AG10803 (cell line): ENCODE data around the gene REV3L.
"Not testable (repeated sequence)": the region's sequence is repeated elsewhere in the genome, so short reads cannot be mapped to it uniquely, and the experiment has no call there.

Source experiments
- DNase-seq: peaks from one replicate; pipeline ENCODE4 v3.0.0; 2010; ENCODE audit warnings: low read depth
- H3K4me3 ChIP-seq: 2 replicates; pipeline ENCODE4 v1.5.1; 2011; ENCODE audit warnings: mild to moderate bottlenecking, low read length, control low read depth
- TF ChIP-seq, protein P1 (sequence below): conservative IDR thresholded peaks from 2 replicates; pipeline ENCODE4 v1.5.1; 2011; ENCODE audit warnings: mild to moderate bottlenecking, low read length, control low read depth, inconsistent platforms

The REV3L gene

DNA sequence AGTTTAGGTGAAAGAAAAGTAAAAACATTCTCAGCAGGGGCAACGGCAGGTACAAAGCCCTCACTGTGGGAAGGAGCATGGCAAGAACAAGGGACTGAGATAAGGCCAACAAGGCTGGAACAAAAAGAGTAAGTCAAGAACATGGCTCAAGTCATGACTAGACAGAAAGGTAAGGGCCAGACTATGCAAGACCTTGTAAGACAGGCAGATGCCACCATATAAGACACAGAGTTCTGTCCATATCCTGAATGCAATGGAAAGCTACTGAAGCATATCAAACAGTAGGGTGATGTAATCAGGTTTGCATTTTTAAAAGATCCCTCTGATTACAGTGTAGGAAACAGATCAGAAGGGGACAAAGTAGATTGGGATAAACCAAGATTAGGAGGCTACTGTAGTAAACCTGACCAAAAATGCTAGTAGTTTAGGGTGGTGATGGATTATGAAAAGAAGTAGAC, 5.5 kb downstream of the REV3L start:
- DNase-seq = no peak
- TF ChIP-seq, protein P1, sequence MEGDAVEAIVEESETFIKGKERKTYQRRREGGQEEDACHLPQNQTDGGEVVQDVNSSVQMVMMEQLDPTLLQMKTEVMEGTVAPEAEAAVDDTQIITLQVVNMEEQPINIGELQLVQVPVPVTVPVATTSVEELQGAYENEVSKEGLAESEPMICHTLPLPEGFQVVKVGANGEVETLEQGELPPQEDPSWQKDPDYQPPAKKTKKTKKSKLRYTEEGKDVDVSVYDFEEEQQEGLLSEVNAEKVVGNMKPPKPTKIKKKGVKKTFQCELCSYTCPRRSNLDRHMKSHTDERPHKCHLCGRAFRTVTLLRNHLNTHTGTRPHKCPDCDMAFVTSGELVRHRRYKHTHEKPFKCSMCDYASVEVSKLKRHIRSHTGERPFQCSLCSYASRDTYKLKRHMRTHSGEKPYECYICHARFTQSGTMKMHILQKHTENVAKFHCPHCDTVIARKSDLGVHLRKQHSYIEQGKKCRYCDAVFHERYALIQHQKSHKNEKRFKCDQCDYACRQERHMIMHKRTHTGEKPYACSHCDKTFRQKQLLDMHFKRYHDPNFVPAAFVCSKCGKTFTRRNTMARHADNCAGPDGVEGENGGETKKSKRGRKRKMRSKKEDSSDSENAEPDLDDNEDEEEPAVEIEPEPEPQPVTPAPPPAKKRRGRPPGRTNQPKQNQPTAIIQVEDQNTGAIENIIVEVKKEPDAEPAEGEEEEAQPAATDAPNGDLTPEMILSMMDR = no peak
- H3K4me3 ChIP-seq = peak overlapping the region; percentile 38

DNA sequence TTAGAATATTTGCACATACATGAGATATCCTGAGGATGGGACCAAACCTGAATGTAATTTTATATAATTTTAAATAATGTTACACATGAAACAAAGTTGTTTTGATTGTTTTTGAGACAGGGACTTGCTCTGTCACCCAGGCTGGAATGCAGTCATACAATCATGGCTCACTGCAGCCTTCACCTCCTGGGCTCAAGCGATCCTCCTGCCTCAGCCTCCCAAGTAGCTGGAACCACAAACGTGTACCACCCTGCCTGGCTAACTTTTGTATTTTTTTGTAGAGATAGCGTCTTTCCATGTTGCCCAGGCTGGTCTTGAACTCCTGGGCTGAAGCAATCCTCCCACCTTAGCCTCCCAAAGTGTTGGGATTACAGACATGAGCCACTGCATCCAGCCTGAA, 7.0 kb downstream of the REV3L start:
- not testable (repeated sequence) for DNase-seq

DNA sequence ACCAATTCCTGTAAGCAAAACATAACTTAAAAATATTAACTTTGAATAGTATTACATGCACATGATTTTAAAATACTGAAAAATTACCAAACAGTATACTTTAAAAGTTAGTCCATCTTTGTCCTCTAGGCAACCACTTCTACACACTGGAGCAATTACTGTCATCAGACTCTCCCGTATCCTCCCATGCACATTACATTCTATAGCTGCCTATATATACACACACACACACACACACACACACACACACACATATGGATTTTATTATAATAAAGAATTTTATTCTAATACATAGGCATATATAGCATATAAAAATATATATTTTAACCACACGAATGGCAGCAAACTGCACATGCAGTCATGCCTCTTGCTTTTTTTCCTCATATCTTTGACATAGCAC, 8.2 kb downstream of the REV3L start:
- no peak for DNase-seq
- no peak overlapping the region for H3K4me3 ChIP-seq
- TF ChIP-seq, protein P1 = no peak

More for the DNA sequence above, 7.0 kb downstream of the REV3L start:
- not testable (repeated sequence) for H3K4me3 ChIP-seq

DNA sequence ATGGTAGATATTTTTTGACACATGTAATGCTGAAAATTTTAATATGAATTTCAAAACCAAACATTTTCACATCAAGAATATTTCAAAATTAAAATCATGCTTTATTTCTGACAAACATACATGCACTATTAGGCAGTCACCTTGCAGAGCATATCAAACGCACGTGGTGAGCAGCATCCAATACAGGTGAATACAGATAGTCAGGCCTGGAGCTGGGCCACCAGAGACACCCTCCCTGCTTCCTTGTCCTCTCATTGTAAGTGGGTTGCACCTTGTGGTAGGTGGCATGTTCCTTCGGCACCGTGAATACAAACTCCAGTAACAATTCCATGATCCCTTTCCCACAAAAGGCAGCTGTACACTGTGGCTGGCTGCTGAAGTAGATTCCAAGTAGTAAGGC, 8.9 kb downstream of the REV3L start:
- H3K4me3 ChIP-seq = no peak overlapping the region
- no peak for DNase-seq
- TF ChIP-seq, protein P1 = no peak

DNA sequence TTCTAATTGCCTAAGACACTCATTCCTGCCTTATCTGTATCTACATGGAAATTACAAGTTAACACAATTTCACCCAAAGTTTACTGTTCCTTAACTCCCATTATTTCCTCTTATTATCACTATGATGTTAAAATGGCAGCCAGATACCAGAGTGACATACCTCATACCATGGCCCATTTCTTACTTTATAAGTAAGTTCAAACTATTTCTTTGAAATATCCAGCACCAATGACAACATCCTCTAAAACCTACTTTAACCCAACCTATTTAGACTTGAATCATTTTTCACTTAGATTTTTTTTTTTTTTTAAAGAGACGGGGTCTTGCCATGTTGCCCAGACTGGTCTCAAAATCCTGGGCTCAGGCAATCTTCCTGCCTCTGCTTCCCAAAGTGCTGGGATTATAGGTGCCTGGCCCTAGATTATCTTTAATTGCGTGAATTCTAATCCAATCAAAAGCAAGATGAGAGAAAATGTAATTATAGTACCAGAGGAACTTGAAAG, 10.0 kb downstream of the REV3L start:
- TF ChIP-seq, protein P1 = no peak
- no peak overlapping the region for H3K4me3 ChIP-seq
- DNase-seq = no peak

DNA sequence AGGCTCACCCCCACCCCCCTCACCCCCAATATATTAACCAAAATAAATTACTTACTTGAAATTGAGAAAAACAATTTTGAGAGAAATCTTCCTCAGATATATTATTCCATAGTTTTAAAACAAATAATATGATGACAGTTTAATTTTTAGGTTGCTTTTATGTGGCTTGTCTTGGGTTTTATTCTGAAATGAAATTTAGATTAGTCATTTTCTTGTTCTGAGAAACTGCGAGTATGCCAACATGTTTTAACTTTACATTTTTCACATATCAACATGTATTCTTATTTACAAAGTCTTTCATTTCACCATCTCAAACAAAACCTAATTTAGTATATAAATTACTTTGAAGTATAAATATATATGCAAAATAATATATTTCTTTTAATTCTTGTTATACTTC, 11.1 kb downstream of the REV3L start:
- DNase-seq = no peak
- H3K4me3 ChIP-seq = no peak overlapping the region
- TF ChIP-seq, protein P1 = no peak

DNA sequence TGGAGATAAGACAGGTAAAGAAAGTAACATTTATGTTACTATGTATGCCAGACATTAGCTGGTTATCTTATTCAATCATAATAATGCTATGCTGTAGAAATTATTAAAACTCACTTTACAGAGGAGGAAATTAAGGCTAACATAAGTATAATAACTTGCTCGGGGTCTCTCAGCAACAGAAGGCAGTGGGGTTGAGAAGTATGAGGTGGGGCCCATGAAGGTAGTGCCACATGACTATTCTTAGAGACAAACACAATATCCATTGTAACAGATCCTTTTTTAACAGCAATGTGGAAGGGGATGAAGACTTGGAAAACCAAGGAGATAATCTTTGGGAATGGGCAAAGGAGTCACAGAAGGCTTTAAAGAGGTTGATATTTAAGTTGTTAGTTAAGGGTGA, 11.5 kb downstream of the REV3L start:
- no peak overlapping the region for H3K4me3 ChIP-seq
- DNase-seq = no peak
- TF ChIP-seq, protein P1 = no peak

DNA sequence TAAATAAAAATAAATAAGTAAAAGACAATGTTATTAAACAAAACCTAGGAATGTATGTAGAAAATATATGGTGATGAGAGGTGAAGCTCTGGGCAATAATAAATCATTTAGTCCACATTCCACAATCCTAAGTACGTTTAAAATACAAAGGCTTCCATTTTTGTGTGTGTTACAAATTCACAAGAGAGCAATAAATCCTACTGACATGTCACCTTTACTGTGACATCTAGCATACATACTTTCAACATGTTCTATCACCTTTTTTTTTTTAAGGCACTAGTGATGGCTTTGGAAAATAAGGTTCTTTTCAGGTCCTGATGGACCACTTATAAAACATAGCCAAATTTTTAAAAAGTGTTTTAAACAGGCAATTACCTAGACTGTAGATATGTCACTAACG, 12.0 kb downstream of the REV3L start:
- no peak for DNase-seq
- no peak overlapping the region for H3K4me3 ChIP-seq
- TF ChIP-seq, protein P1 = no peak
